OCI-LY7 (cell line): ENCODE data around the gene DUSP12.

Experiments
- EZH2phosphoT487 ChIP-seq: fragments of 200-600 bp; sonication (generic); IDR thresholded peaks from 2 replicates; pipeline ENCODE4 v1.6.1; 2018; ENCODE audit warnings: low read depth, borderline replicate concordance, mild to moderate bottlenecking, mixed run types, antibody characterized with exemption, low read length, moderate library complexity, mixed read lengths
- TF ChIP-seq, protein P1 (sequence below): fragments of 200-600 bp; sonication (generic); conservative IDR thresholded peaks from 2 replicates; pipeline ENCODE4 v1.5.1; 2014; ENCODE audit warnings: mild to moderate bottlenecking, antibody characterized with exemption, low read length, moderate library complexity, mixed read lengths

DNA sequence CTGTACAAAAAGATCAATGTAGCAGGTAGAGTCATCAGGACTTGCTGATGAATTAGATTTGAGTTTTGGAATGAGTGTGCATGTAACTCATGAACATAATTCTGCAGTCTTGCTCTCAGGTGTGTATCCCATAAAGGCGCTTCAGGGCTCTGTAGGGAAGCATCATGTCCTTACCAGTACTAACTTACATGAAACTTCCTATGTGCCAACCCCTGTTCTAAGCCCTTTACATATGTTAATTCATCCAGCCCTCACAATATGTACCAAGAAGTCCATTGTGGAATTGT is 30.3 kb upstream of the DUSP12 start:
- TF ChIP-seq, protein P1, sequence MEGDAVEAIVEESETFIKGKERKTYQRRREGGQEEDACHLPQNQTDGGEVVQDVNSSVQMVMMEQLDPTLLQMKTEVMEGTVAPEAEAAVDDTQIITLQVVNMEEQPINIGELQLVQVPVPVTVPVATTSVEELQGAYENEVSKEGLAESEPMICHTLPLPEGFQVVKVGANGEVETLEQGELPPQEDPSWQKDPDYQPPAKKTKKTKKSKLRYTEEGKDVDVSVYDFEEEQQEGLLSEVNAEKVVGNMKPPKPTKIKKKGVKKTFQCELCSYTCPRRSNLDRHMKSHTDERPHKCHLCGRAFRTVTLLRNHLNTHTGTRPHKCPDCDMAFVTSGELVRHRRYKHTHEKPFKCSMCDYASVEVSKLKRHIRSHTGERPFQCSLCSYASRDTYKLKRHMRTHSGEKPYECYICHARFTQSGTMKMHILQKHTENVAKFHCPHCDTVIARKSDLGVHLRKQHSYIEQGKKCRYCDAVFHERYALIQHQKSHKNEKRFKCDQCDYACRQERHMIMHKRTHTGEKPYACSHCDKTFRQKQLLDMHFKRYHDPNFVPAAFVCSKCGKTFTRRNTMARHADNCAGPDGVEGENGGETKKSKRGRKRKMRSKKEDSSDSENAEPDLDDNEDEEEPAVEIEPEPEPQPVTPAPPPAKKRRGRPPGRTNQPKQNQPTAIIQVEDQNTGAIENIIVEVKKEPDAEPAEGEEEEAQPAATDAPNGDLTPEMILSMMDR, result no peak
- TF ChIP-seq EZH2phosphoT487, result no peak
